Hematopoietic multipotent progenitor cell treated with erythropoietin and hydrocortisone succinate and interleukin-3 and kit ligand, for 15 days (in vitro differentiated cells): ENCODE measurements around the gene MTIF3.
"Not testable (repeated sequence)": the region's sequence is repeated elsewhere in the genome, so short reads cannot be mapped to it uniquely, and the experiment has no call there.

ENCODE experiments used
- DNase-seq: peaks from one replicate; pipeline ENCODE4 v3.0.0-alpha.2; 2015; ENCODE audit warnings: low spot score

MTIF3 gene

DNA sequence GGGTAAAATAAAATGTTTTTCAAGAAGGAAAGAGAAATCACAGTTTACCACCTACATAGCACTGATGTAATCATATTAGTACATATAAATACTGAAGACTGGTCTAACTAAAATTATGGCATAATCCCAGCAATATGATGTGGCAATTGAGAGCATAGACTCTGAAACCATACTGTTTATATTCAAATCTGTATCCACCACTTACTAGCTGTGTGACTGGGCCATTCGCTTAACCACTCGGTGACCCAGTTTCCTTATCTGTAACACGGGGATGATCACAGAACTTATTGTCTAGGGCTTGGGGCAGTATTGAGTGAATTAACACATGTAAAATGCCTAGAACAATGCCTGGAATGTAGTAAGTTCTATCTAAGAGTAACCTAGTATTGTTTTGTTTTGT is 39.0 kb downstream of the MTIF3 start:
- no peak for DNase-seq

DNA sequence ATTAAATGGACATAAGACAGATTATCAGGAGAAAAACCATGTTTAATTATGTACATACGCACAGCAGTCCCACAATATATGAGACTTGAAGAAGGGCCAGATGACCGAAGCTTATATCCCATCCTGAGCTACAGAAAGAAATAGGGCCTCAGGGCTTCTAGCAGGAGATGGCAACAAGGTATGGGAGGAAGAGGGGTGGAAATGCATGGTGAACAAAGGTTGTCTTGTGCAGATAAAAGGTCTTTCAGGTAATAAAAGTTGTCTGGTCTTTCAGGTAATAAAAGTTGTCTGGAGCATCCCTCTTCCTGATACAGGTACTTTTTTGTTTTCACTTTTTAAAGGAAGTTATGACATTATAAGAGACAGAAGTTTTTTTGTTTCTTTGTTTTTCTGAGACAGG is 41.4 kb downstream of the MTIF3 start:
- no peak for DNase-seq

DNA sequence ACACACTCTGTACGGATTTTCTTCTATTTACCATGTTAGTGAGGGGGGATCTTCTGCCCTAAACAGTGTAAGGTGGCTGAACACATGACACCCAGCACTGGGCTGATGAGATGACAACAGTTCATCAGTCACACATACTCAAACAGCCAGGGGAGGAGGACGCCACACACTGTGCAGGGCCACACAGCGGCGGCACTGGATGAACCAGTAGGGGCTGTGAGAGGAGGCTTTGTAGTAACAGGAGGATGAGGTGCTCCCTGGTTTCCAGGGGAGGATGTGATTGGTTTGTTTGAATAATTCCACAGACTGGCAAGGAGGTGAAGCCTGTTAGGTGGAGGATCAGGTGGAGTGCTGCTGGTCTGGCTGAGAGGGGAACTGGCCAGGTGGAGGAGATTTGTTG is 42.3 kb downstream of the MTIF3 start:
- DNase-seq, result no peak

- peak; percentile 50 for DNase-seq
Measured at GRCh38 chr13:27406178-27406939, 44.0 kb downstream of the MTIF3 start.

GRCh38 chr13:27405546-27406134 is 44.7 kb downstream of the MTIF3 start:
- DNase-seq, result no peak

GRCh38 chr13:27404680-27405079 is 45.7 kb downstream of the MTIF3 start:
- no peak for DNase-seq

- no peak for DNase-seq
Measured at GRCh38 chr13:27403727-27404385, 46.5 kb downstream of the MTIF3 start.

DNA sequence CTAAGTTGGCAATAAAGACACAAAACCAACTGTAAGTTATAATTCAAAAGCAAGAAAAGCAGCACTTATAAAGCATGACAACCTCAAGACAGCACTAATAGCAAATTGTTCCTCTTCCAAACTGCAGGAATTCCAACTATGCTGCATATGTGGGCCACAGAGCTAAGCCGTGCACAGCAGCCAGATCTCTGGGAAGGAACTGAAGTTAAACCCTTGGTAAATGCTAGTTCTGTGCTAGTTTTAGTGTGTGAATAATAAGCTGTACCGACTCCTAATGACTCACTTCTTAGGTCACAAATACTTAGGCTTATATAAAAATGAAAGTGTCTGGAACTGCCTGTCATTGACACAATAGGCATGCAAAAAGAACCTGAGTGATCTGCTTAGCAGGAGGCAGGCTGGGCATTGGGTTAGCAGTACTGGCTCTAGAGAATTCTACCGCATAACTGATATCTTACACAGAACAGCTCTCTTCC is 47.1 kb downstream of the MTIF3 start:
- DNase-seq, result no peak

DNA sequence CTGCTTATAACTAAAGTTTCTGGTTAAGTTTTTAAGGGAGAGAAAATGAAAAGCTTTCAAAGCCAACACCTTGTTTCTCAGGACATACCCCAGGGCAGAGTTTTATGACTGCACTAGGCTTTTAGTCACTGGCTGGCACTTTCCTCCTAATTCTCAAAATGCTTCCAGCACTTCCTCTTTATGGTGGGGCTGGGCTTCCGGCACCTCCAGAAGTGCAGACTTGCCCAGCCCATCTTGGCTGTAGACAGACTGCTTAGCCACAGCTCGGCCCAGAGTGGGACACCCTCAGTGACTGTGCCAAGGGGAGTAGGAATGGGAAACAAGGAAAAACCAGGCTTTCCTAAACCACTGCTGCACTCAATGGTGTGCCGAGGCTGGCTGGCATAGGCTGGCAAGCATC is 49.2 kb downstream of the MTIF3 start:
- no peak for DNase-seq

DNA sequence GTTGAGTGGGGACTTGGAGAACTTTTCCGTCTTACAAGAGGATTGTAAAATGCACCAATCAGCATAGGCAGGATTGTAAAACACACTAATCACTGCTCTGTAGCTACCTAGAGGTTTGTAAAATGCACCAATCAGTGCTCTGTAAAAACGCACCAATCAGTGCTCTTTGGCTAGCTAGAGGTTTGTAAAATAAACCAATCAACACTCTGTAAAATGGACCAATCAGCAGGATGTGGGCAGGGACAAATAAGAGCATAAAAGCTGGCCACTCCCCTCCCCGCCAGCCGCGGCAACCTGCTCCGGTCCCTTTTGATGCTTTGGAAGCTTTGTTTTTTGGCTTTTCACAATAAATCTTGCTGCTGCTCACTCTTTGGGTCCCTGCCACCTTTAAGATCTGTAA is 50.0 kb downstream of the MTIF3 start:
- not testable (repeated sequence) for DNase-seq

DNA sequence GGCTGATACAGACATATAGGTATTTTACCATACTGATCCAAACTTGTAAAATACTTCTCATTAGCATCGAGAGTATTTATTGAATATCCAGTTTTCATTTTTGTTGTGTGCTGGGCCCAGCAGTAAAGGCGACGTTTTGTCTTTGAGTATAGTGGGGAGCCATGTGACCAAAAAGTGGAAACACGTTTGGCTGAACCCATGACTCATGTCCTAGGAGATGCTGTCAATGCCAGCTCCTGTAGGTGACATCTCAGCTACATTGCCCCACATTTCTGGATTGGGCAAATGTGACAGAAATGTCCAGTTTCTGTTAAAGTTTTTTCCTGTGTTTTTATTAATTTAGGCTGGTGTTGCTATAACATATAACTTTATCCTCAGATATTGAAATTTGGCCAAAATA is 52.0 kb downstream of the MTIF3 start:
- no peak for DNase-seq

DNA sequence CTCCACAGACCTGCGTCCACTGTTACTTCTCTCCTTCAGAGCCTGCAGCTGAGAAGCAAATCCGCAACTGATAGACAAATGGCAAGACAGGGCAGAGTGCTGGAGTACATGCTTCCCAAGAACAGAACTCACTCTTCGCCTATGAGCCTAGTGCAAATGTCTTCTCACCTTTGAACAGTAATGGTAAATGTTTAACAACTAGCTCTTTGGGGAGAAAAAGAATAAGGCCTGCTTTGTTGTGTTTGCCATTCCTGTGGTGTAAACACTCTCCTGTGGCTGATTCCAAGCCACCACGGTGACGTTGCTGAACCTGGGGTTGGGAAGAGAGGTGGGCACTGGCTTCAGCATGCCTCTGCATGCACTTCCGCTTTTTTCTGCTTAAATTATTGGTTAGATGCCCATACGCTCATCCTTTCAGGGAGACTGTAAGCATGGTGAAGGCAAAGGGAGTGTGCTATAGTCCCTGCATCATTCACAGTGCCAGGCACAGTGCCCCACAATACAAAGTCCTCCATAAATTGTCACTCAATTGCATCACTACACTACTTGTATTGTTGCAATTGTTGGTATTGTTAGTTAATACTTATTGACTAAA is 54.0 kb downstream of the MTIF3 start:
- no peak for DNase-seq

DNA sequence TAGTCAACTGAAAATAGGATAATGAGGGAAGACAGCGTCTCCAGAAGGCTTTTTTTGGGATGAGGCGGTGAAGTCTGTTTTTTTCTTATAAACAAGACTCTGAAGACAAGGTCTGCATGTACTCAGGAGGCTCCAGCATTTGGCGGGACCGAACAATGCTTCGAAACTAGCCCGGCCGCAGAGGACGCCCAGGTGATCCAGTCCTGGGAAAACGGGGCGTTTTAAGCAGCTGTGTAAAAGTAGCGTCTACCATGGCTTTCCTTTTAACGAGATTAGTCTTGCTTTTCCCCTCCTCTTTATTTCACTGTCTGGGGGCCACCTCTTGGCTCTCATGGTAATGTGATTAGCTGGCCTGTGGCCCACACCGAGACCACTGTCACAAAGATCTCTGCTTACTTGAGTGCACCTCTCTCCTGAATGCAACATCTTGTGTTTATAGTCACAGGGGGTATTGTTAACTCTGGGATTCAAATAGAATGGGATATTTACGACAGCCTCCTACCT is 55.3 kb downstream of the MTIF3 start:
- DNase-seq, result no peak

GRCh38 chr13:27393101-27393500 is 57.3 kb downstream of the MTIF3 start:
- DNase-seq, result no peak

- no peak for DNase-seq
Measured at GRCh38 chr13:27391471-27391870, 58.9 kb downstream of the MTIF3 start.

DNA sequence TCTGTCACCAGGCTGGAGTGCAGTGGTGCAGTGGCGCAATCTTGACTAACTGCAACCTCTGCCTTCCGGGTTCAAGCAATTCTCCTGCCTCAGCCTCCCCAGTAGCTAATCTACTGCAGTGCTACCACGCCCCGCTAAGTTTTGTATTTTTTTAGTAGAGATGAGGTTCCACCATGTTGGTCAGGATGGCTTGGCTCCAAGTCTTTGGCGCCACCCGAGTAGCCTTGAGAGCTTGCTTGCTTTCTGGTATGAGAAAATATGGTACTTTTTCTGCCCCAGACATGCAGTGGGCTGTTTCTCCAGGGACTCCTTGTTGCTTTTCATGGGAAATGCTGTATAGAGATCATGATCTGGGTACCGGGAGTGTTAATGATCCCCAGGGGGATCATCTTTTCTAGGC is 60.5 kb downstream of the MTIF3 start:
- no peak for DNase-seq

DNA sequence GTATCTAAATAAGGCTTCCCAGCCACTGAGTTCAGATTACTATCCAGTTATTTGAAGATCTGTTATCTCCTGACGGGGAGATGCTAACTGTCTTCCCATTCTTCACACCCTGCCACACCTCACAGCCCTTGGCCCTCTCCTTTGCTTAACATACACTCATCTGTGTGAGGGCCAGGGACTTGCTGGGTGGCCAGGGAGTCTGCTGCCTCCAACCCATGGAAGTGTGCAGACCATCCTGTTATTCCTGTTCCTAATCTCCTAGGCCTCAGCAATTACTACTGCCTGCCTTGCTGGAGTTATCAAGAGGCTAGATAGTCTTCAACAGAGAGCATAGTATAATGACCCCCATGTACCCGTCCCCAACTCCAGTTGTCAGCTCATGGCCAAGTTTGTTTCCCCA is 62.1 kb downstream of the MTIF3 start:
- DNase-seq, result no peak
